NCI-H82 treated with DMSO at 0.1 percent for 48 hours (cell line): ENCODE measurements around the gene AREL1.

Source experiments
- DNase-seq: peaks from one replicate; lab custom pipeline; 2025; ENCODE audit not compliant: unreplicated experiment; lab: John Stamatoyannopoulos, UW

Gene AREL1

DNA sequence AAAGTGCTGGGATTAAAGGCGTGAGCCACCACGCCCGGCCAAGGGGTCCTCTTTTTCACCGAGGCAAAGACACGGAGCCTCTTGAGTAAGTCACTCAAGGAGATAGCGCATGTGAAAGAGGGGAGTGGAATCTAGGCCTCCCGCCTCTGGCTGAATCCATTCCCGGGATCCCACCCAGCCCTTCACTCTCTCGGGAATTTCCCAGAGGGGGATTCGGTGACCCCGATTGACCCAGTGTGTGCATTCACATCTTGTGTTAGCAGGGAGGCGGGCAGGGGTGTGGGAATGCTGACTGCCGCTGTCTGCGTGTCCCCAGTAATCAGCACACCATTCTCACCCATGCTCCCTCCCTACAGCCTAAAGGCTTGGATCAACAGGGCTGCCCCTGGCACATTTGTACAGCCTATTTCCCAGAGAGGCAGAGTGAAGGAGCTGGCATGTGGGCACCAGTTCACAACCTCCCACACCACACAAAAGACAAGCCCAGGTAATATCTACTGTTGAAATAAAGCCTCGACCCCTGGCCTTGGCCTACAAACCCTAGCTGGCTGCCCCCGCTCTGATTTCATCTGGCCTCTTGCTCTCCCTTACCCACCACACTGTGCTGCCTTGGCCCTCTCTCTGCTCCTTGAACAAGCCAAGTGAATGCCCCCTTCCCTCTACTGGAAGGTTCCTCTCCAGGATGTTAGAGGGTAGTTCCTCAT is 99.5 kb downstream of the AREL1 start:
- DNase-seq, result no peak

DNA sequence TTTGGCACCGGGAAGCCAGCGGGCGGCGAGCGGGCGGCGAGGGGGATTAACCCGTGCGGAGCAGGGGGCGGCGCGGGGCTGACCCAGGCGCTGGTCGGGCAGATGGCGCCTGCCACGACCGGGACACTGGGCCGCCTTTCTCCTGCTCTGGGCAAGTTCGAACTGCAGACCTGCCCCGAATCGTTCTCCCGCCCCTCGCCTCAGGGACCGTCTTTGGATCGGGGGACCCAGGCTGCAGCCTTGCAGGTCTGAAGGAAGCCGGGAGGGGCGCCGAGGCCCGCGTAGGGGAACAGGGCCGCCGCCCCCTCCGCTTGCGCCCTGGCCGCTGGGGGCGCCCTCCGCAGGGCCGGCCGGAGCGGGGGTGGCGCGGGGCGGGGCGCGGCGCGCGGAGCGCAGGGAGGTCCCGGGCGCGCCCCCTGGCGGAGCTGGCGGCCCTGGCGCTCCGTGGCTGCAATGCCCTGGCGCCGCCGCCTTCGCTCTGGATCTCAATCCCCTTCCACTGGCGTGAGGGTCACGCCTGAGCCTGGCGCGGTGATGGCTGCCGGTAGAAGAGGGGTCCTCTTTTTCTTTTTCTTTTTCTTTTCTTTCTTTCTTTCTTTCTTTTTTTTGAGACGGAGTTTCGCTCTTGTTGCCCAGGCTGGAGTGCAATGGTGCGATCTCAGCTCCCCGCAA is 100.4 kb downstream of the AREL1 start:
- peak; percentile 87 for DNase-seq

DNA sequence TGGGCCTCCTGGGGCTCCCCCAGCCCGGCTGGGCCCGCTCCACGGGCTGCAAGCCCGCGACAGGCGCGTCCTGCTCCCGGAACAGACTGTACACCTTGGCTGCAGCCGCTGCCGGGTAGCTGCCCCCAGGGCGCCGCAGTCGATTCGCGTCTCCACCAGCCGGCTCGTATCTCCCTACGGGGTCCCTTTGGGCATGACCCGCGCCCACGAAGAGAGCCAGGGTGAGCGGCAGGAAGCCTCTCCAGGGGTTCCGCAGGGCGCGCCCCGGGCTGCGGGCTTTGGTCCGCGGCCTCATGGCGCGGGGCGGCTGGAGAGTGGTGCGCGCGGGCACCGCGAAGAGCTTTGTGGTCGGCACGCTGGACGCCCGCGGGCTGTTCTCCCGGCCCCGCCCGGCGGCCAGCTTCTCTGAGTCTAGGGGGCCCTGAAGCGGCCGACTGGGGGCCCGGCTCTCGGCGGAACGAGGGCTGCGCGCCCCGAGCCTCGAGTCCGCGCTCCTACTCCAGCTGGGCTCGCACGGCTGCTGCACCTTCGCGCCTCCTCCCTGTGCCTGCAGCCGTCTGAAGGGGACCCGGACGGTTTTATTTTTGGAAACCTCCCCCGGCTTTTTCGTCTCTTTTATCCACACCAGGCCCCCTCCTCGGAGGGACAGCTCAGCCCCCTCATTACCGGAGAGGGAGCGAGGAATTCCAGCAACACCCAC is 101.1 kb downstream of the AREL1 start, which contains the start of gene LTBP2:
Gene LTBP2 (minus strand): TSS at position 588 of the 700 bp plus-strand sequence. CDS start 293 bp downstream, at position 295.
- DNase-seq, result no peak
